Astrocyte (in vitro differentiated cells and primary cell): Measurements from ENCODE around the gene HOXB4. TPM values are rescaled to one million over a fixed set of nuclear protein-coding genes. Genes with fewer than 3 reads are reported as not detected.

Experiments
- DNase-seq: peaks from one replicate; pipeline ENCODE4 v3.0.0-alpha.2; 2010; ENCODE audit warnings: low read depth
- FAIRE-seq: peaks from 2 replicates; lab custom pipeline; 2011; peaks lifted over from hg19 to GRCh38; lab: Jason Lieb, UNC
- H2AFZ ChIP-seq: 2 replicates; pipeline ENCODE4 v1.6.0; 2012; ENCODE audit warnings: low read depth, low read length, inconsistent platforms
- H3K27ac ChIP-seq: 2 replicates; pipeline ENCODE4 v1.5.1; 2011; ENCODE audit warnings: low read depth, low read length, inconsistent platforms
- H3K27me3 ChIP-seq: 2 replicates; pipeline ENCODE4 v1.6.0; 2011; ENCODE audit warnings: low read length, inconsistent platforms; ENCODE audit not compliant: insufficient read depth
- H3K36me3 ChIP-seq: 2 replicates; pipeline ENCODE4 v1.5.1; 2011; ENCODE audit warnings: low read length, inconsistent platforms; ENCODE audit not compliant: insufficient read depth
- H3K4me1 ChIP-seq: 2 replicates; pipeline ENCODE4 v1.5.1; 2011; ENCODE audit warnings: low read length, inconsistent platforms; ENCODE audit not compliant: insufficient read depth
- H3K4me2 ChIP-seq: 2 replicates; pipeline ENCODE4 v1.6.0; 2012; ENCODE audit warnings: low read length, inconsistent platforms
- H3K4me3 ChIP-seq: 2 replicates; pipeline ENCODE4 v1.5.1; 2011; ENCODE audit warnings: low read depth, mild to moderate bottlenecking, low read length, inconsistent platforms; ENCODE audit not compliant: insufficient read depth
- H3K79me2 ChIP-seq: 2 replicates; pipeline ENCODE4 v1.6.0; 2012; ENCODE audit warnings: mild to moderate bottlenecking, low read length, inconsistent platforms; ENCODE audit not compliant: insufficient read depth
- H3K9ac ChIP-seq: 2 replicates; pipeline ENCODE4 v1.6.0; 2012; ENCODE audit warnings: mild to moderate bottlenecking, low read length, inconsistent platforms
- H3K9me3 ChIP-seq: 2 replicates; pipeline ENCODE4 v1.5.1; 2012; ENCODE audit warnings: low read depth, mild to moderate bottlenecking, low read length, inconsistent platforms; ENCODE audit not compliant: insufficient read depth
- H4K20me1 ChIP-seq: 2 replicates; pipeline ENCODE4 v1.6.0; 2012; ENCODE audit warnings: low read length, inconsistent platforms; ENCODE audit not compliant: insufficient read depth
- H3K27ac Mint-ChIP-seq: one replicate; pipeline ENCODE4 v1.8.0; 2021; ENCODE audit warnings: mild to moderate bottlenecking, mixed read lengths; ENCODE audit not compliant: unreplicated experiment
- H3K27me3 Mint-ChIP-seq: one replicate; pipeline ENCODE4 v1.8.0; 2021; ENCODE audit warnings: low read depth, mixed read lengths; ENCODE audit not compliant: unreplicated experiment
- H3K36me3 Mint-ChIP-seq: one replicate; pipeline ENCODE4 v1.8.0; 2021; ENCODE audit warnings: low read depth, mixed read lengths; ENCODE audit not compliant: unreplicated experiment
- H3K4me1 Mint-ChIP-seq: one replicate; pipeline ENCODE4 v1.8.0; 2021; ENCODE audit warnings: low read depth, mixed read lengths; ENCODE audit not compliant: unreplicated experiment
- H3K4me3 Mint-ChIP-seq: one replicate; pipeline ENCODE4 v1.8.0; 2021; ENCODE audit warnings: mild to moderate bottlenecking, moderate library complexity, mixed read lengths; ENCODE audit not compliant: unreplicated experiment
- H3K9me3 Mint-ChIP-seq: one replicate; pipeline ENCODE4 v1.8.0; 2021; ENCODE audit warnings: mild to moderate bottlenecking, mixed read lengths; ENCODE audit not compliant: unreplicated experiment
- CTCF ChIP-seq: IDR thresholded peaks from 2 replicates; pipeline ENCODE4 v1.5.1; 2011; ENCODE audit warnings: low read depth, mild to moderate bottlenecking, inconsistent platforms, low read length, moderate library complexity; ENCODE audit not compliant: insufficient read depth
- EZH2 ChIP-seq: IDR thresholded peaks from 2 replicates; pipeline ENCODE4 v1.6.1; 2012; ENCODE audit warnings: mild to moderate bottlenecking, low read length, inconsistent platforms; ENCODE audit not compliant: insufficient read depth
- total RNA-seq: library from RNA; stranded (reverse); gene quantifications from 2 replicates; pipeline ENCODE4 v1.2.1, GENCODE V29; 2021

HOXB4 gene
- total RNA-seq, 1 donor from 2014 or later: not detected

GRCh38 chr17:48561884-48562810, 16.0 kb downstream of the HOXB4 start:
- Mint-ChIP-seq H3K4me3 (no peak overlapping the region), H3K36me3 (peaks cover 2% of the 10 kb centered on the region), H3K4me1 (no peaks in the 10 kb centered on the region), H3K27me3 (peaks cover 68% of the 10 kb centered on the region), H3K27ac (no peak overlapping the region), H3K9me3 (peaks cover 18% of the 10 kb centered on the region)
- FAIRE-seq (no peak), DNase-seq (no peak)
- H3K79me2 ChIP-seq: peaks cover 95% of the 10 kb centered on the region
- H4K20me1 ChIP-seq: peaks cover 9% of the 10 kb centered on the region
- peak overlapping the region; percentile 83 for H3K4me2 ChIP-seq
- peak overlapping the region; percentile 57 for H3K27ac ChIP-seq
- peaks cover 84% of the 10 kb centered on the region for H3K27me3 ChIP-seq
- no peaks in the 10 kb centered on the region for H3K36me3 ChIP-seq
- no peaks in the 10 kb centered on the region for H3K9me3 ChIP-seq
- H2AFZ ChIP-seq: no peak overlapping the region
- peak overlapping the region; percentile 58 for H3K4me3 ChIP-seq
- H3K9ac ChIP-seq: peak overlapping the region; percentile 79
- peaks cover 38% of the 10 kb centered on the region for H3K4me1 ChIP-seq
- peak; percentile 18 for TF ChIP-seq CTCF
- peak; percentile 65 for TF ChIP-seq EZH2

- peaks cover 79% of the 10 kb centered on the region for H3K27me3 ChIP-seq
- H3K4me2 ChIP-seq: peak overlapping the region; percentile 88
- H3K79me2 ChIP-seq: peaks cover 93% of the 10 kb centered on the region
- Mint-ChIP-seq H3K9me3 (peaks cover 18% of the 10 kb centered on the region), H3K4me1 (peaks cover 2% of the 10 kb centered on the region), H3K27me3 (peaks cover 86% of the 10 kb centered on the region), H3K4me3 (no peak overlapping the region), H3K27ac (no peak overlapping the region), H3K36me3 (peaks cover 2% of the 10 kb centered on the region)
- no peak overlapping the region for H2AFZ ChIP-seq
- TF ChIP-seq CTCF (no peak), EZH2 (peak; percentile 47)
- H3K9me3 ChIP-seq: no peaks in the 10 kb centered on the region
- peak overlapping the region; percentile 83 for H3K9ac ChIP-seq
- no peaks in the 10 kb centered on the region for H3K36me3 ChIP-seq
- H4K20me1 ChIP-seq: peaks cover 9% of the 10 kb centered on the region
- peak overlapping the region; percentile 61 for H3K27ac ChIP-seq
- no peak overlapping the region for H3K4me3 ChIP-seq
- FAIRE-seq (no peak), DNase-seq (no peak)
- H3K4me1 ChIP-seq: peaks cover 51% of the 10 kb centered on the region
Measured at GRCh38 chr17:48559840-48560817, 18.0 kb downstream of the HOXB4 start.
